ENCODE data around the gene LMX1A.

GRCh38 chr1:165189913-165190312 lies 166.6 kb downstream of the LMX1A start:
- TF ChIP-seq CTCF (optimal IDR thresholded peaks at IDR 0.05 in 1 of 3, IDR thresholded peaks at IDR 0.05 in 1 of 3, conservative IDR thresholded peaks at IDR 0.05 in 1 of 3; ENCODE audit: extremely low read depth in 1 of 3, insufficient read depth in 2 of 3, low read length in 3 of 3) (no peak), EZH2 (IDR thresholded peaks at IDR 0.05; ENCODE audit: low read length) (no peak)

All from keratinocyte (primary cell).